HG03045 (cell line): ENCODE data around the gene CDA.

ENCODE experiments used
- ATAC-seq: cut with Tn5 transposase; IDR thresholded peaks from one replicate; pipeline ENCODE4 v1.9.1; 2021; ENCODE audit warnings: mild to moderate bottlenecking, moderate library complexity; ENCODE audit not compliant: unreplicated experiment

The CDA gene

DNA sequence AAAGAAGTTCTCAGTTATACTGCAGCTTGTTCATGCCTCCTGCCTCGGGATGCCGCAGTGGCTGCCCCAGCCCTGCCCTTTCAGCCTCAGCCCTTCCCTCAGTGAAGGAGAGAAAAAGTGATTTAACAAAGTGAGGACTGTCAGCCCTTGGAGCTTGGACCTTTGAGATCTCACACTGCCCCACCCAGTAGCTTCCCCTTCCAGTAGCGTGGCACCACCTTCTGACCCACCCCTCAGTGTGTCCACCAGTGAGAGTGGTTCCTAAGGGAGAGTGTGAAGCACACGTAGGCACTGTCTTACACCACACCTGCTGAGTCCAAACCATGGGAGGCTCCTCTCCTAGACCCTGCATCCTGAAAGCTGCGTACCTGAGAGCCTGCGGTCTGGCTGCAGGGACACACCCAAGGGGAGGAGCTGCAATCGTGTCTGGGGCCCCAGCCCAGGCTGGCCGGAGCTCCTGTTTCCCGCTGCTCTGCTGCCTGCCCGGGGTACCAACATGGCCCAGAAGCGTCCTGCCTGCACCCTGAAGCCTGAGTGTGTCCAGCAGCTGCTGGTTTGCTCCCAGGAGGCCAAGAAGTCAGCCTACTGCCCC is at the start of gene CDA:
CDA (plus strand) TSS at position 464 of the 592 bp plus-strand sequence; CDS start at position 497, 33 bp downstream.
- ATAC-seq, result no peak

DNA sequence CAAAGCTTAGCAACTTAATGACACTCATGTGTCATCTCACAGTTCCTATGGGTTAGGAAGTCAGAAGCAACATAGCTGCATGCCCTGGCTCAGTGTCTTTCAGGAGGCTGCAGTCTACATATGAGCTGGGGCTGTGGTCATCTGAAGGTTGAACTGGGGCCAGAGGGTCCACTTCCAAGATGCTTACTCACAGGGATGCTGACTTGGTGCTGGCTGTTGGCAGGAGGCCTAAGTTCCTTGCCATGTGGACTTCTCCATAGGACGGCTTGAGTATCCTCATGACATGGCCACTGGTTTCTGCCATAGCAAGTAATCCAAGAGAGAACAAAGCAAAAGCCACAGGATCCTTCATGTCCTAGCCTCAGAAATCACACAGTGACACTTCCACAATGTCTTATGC is 48.6 kb upstream of the CDA start:
- ATAC-seq, result no peak

DNA sequence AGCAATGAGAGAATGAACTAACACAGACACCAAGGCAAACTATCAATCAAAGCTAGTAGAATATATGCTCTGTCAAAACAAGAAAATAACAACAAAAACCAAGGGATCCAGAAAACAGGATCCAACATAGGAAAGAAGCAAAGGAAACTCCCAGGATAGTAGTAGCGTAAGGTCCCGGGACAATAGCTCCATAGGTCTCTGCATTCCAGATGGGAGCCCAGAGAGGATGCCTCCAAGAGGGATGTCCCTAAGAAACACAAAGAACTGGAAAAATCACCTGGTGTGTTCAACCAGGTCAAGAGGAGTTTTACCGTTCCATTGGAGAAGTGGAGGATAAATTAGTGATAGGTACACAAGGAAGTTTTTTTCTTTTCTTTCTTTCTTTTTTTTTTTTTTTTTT is 42.3 kb upstream of the CDA start:
- no peak for ATAC-seq

DNA sequence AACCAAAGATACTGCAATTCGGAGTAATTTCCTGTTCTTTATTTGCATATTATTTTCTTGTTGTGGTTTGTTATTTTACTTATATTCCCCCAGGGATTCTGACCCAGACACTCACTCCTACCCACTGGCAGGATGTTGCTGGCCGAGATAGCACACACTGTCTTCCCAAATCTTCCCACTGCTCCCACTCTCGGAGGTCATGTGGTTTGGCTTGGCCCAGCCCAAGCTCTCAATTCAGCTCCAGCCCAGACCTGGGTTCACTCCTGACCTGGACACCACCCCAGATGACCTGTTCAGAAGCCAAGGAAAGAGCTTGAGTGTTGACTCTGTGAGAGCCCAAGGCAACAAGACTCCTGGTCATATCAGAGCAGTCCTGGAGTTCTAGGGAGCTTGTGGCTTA is 37.7 kb upstream of the CDA start:
- no peak for ATAC-seq

DNA sequence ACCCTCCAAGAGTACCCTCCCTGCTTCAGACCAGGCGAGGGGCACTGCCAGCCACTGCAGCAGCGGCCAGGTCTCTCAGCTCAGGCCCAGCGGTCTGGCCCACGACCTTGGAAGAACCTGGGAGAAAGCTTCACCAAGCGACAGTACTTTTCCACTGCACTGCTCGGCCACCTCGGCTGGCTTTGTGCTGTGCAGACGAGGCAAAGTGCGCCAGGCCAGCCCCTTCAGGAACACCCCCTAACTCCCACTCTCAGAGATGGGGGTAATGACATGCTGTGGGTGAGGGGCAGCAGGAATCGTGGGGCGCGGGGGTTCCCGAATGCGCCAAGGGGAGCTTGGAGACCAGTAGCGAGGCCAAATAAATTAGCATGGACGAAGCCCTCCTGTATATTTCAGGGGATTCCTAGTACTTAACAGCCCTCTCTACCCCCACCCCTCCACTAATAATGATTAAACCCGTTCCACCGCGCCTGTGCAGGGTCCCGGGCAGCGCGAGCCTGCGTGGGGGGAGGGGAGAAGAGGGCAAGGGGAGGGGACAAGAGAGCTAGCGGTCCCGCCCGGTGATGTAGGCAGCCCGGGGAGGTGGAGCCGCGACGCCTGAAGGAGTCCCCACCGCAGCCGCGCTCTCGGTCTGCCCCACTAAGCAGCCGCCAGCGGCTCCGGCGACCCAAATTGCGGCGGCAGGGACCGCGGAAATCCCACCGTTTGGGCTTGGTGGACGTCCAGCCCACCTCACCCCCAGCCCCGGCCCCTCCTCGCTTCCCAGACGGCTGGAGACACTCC is 36.8 kb upstream of the CDA start, which contains the start of gene FAM43B:
FAM43B (plus strand) TSS at position 629 of the 783 bp plus-strand sequence. CDS start 401 bp downstream, outside the sequence.
- no peak for ATAC-seq

DNA sequence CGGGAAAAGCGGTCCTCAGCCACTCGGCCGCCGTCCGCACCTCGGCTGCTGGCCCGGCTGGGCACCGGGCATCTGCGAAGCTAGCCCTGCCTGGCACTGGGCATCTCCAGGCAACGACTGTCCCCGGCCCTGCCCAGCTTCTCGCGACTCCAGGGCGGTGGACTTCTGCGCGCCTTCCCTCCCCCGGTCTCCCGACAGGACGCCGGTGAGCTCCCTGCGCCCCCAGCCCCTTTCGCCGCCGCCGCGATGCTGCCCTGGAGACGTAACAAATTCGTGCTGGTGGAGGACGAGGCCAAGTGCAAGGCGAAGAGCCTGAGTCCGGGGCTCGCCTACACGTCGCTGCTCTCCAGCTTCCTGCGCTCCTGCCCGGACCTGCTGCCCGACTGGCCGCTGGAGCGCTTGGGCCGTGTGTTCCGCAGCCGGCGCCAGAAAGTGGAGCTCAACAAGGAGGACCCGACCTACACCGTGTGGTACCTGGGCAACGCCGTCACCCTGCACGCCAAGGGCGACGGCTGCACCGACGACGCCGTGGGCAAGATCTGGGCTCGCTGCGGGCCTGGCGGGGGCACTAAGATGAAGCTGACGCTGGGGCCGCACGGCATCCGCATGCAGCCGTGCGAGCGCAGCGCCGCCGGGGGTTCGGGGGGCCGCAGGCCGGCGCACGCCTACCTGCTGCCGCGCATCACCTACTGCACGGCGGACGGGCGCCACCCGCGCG is 36.0 kb upstream of the CDA start:
- no peak for ATAC-seq

DNA sequence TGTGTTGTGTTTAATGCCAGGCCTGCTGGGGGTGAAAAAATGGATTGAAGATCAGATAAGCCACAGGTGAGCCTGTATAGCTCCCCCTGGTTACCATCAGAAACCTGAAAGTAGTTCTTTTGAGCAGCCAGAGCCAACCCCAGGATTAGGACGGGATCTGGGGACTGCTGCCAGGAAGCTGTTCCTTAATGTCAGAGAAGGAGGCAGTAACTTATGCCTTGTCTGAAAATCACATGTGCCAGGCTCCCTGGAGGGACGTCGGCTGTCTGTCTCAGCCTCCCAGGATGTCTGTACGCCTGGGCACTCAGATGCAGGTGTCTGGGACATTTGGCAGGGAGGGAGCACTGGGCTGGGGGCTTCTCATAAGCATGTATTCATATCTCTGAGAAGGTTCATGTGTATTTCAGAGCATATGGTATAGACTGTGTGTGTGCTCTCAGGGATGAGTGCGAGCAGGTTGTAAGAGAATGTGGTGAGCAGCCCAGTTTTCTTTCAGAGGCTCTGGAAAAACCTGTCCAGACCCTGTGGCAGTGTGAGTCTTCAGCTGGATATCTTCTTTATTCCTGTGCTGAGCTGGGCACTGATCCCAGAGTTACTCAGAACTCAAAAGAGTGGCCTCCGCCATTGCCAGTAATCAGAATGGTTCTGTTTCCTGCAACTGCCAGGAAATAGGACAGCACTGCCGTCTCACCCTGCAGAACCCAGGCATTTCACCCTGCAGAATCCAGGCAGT is 33.7 kb upstream of the CDA start:
- ATAC-seq, result no peak

DNA sequence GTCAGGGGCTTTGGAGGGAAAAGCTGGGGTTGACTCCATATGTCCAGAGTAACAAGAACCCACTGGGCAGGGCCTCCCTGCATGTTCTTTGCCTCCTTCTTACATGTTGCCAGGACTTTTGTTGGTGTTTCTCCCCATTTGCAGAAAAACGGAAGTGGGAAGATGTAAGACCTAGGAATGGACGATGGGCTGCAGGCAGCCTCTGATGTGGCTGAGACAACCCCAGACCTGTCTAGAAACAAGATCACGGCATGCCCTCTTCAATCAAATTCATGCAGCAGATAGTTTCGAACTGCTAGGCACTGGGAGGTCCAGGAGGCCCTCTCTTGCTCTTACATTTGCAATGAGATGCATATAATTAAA is 33.2 kb upstream of the CDA start:
- ATAC-seq, result no peak

DNA sequence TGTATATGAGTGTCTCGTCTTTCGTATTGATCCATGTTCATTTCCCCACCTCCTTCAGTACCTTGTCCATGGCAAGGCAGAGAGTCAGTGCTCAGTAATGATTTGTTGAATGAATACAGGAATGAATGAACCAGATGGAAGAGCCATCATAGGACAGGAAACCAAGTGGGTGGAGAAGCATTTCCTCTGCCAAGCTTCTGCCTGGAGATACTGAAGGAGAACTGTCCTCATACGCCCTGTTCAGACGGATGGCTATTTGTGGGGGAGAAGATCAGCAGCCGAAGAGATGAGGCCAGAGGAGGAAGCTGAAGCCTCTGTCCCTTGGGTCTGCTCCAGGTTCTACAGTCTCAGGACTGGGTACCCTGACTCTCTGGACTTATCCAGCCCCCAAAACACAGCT is 30.7 kb upstream of the CDA start:
- no peak for ATAC-seq

DNA sequence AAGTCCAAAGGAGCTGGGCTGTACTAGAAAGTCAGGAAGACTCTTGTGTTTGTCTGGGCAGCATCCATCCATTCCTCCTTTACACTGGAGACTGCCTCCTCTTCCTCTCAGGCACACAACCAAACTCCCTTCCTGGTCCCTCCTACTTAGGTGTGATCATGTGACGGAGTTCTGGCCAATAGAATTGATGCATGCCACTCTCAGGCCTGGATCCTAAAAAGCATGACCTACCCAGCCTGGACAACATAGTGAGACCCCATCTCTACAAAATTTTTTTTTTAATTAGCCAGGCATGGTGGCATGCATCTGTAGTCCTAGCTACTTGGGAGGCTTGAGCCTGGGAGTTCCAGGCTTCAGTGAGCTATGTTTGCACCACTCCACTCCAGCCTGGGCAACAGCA is 27.9 kb upstream of the CDA start:
- ATAC-seq, result no peak

DNA sequence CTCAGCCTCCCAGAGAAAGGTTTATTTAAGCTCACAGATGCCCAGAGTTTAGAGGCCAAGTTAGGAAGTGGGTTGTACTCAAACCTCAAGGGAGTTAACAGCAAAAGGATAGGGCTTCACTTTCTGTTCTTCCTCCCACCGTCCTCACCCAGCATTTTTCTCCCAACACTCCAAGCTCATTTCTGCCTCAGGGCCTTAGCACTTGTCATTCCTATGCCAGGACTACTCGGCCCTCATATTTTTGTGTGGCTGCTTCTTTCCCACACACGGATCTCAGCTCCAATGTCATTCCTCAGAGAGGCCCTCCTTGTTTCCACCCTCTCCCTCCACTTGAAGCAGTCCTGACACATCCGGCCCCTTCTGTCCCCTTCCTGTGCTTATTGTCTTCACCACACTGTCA is 23.7 kb upstream of the CDA start:
- ATAC-seq, result no peak

DNA sequence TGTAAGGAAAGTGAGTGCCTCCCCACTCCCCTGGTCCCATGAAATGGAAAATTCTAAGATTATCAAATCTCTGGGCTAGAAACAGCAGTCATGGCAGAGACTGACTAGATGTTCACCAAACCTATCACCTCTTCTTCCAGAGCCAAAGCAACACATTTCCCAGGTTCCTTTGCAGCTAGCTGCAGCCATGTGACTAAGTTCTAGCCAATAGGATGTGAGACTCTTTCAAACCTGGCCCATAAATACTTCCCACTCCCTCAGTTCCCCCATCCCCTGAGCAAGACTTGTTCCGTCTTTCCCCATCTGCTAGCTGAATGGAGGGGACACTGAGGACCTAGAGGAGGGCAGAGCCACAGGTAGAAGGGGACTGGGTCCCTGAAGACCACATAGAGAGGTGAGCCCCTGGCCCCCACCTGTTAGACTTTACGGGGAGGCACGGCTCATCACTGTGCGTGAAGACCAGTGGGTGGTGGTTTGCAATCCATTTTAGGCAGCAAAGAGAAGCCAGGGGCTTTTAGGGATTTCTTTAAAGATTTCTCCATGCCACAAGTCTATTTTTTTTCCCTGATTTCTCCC is 19.3 kb upstream of the CDA start:
- ATAC-seq, result no peak

DNA sequence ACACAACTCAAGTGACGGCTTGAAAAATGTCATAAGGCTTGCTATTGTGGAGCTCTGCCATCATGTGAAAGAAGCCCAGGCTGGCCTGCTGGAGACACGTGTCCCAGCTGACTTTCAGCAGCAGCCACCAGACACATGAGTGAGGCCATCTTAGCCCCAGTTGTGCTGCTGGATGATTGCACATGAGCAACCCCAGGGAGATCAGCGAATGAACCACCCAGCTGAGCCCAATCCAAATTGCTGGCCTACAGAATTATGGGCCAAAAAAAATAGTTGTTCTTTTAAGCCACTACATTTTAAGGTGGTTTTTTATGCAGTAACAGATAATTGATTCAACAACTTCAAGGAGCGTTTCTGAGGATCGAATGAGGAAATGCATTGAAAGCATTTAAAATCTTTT is 17.5 kb upstream of the CDA start:
- ATAC-seq, result no peak

DNA sequence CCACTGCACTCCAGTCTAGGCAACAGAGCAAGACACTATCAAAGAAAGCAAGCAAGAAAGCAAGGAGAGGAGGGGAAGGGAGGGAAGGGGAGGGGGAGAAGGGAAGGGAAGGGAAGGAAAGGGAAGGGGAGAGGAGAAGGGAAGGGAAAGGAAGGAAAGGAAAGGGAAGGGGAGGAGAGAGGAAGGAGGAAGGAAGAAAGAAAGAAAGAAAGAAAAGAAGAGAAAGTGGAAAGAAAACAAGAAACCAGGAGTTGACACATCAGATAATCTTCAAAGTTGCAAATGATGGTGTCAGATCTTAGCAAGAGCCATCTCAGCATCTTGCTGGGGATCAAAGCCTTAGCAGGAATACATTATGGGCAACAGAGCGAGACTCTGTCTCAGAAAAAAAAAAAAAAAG is 14.9 kb upstream of the CDA start:
- ATAC-seq, result no peak

DNA sequence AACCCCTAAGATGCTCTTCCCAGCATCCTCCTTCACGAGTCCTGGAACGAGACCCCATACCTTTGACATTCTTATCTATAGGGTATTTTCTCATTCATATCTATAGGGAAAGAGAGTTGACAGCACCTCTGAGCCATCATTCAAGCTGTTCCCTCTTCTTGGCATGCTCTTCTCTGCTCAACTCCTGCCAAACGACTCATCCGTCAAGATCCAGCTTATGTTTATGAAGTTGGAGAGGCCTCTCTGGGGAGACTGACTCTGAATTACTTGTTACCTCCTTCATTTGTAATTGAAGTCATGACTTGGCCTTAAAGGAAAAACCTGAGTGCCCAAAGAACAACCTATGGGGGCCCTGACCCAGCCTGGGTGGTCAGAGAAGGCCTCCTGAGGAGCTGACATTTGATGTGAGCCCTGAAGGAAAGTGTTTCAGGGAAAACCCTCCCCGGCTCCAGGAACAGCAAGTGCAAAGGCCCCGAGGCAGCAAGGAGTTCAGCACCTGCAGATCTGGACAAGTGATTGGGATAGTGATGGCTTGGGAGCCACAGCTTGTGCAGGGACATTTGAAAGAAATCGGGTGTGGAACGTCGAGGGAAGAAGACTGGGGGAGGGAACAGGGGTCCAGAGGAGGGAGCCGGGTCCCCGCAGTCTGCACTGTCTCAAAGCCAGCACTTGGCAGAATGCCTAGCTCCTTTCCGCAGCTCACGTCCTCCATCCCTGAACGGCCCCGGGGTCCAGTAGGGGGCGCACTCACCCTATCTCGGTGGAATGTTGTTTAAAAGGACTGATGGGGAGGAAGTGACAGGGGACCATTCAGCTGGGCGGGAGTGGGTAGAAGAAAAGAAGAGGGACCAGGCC is 14.0 kb upstream of the CDA start:
- ATAC-seq, result no peak

DNA sequence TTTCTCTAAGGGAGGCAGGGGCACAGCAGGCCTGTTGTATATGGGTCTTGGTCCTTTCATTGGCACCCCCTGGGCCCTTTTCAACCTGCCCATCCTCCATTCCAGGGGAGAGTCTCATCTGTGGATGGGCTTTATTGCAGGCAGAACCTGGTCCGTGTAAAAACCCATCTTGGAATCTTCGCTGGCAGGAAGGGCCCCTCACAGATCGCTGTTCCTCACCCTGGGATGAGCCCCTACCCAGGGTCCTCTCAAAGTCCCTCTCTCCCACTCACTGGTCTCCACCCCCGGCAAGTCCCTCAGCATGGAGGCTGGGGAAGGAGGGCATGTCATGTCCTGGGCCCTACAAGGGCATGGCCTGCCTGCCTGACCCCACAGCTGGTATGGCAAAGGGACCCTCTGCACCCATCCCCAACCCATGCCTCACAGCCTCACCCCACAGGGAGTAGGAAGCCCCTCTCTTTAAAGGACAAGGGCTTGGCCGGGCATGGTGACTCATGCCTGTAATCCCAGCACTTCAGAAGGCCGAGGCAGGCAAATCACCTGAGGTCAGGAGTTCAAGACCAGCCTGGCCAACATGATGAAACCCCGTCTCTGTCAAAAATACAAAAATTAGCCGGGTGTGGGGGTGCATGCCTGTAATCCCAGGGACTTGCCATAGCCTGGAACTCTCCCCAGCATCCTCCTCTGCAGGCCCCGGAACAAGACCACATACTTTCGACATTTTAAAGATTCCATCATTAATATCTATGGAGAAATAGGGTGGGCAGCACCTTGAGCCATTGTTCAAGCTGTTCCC is 13.2 kb upstream of the CDA start:
- no peak for ATAC-seq

DNA sequence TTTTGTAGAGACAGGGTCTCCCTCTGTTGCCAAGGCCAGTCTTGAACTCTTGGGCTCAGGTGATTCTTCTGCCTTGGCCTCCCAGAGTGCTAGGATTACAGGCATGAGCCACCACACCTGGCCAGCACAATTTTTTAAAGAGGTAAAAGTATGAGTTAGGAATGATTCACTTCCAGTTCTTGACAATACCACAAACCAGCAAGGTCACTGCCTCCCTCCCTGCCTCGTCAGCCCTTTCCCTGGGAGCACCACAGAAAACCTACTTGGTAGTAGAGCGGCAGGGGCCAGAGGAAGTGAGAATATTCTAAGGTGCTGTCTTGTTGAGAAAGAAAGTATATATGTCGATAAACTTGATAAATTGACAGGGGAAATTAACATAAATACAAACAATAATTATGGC is 10.8 kb upstream of the CDA start:
- no peak for ATAC-seq

DNA sequence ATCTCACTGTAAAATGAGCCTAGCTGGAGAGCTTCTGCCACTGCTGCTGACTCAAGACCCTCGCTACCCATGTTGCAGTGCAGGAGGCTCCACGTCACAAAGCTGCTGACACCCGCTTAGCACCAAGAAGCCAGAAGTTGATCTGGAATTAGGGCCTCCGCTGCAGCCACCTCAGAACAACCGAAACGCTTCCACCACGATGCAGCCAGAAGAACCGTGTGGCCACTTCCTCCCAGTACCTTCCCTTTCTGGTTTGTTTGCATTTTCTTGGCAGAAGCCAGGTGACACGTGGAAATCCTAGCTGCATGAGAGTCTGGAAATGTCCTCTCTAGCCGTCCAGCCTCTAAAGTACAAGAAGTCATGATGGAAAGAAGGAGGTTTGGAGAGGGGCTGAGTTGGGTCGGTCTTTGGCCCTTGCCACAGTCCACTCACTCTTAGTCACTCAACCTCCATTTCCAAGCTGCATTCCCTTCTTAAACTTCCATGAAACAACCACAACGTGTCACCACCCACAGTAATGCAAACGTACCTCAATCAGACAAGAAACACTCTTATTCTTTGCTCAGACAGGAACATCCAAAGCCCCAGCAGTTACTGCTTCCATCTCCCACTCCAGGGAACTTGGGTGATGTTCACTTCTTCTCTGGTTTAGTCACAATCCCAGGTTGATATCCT is 10.0 kb upstream of the CDA start:
- ATAC-seq, result no peak

DNA sequence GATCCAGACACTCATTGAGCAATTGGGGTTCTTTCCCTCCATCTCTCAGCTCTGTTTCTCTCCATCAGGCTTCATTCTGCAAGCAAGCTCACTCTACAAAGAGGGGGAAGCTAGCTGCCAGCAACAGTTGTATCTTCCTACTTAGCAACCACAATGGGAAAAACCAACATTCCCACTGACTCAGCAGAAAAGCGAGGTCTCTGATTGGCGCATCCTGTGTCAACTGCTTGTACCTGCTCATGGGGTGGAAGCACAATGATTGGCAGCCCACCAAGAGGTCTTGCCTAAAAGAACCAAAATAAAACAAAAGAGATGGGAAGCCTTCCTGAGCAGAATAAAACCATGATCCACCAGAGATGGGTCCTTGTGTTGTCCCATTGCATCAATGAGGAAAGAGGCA is 4.0 kb upstream of the CDA start:
- no peak for ATAC-seq
